HG02884 (cell line): ENCODE measurements around the gene SCUBE1.

Source experiments
- ATAC-seq: cut with Tn5 transposase; IDR thresholded peaks from one replicate; pipeline ENCODE4 v1.9.1; 2021; ENCODE audit warnings: mild to moderate bottlenecking, moderate library complexity; ENCODE audit not compliant: unreplicated experiment

Gene SCUBE1

GRCh38 chr22:43226377-43227238 lies 116.6 kb downstream of the SCUBE1 start:
- ATAC-seq, result no peak

DNA sequence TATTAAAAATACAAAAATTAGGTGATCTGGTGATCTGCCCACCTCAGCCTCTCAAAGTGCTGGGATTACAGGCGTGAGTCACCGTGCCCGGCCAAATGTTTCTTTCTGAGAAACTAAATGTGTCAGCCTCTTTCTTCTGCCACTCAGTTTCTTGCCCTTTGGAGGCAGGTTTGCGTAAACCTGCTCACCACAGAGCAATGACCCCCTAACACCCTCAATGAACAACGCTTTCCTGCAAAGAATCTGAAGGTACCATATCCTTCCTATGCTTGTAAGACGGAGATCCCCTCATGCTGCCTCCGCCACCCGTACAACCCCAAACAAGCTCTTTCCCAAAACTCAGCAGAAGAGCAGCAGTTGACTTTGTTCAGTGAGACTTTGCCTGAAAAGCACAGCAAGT lies 117.6 kb downstream of the SCUBE1 start:
- ATAC-seq, result no peak

DNA sequence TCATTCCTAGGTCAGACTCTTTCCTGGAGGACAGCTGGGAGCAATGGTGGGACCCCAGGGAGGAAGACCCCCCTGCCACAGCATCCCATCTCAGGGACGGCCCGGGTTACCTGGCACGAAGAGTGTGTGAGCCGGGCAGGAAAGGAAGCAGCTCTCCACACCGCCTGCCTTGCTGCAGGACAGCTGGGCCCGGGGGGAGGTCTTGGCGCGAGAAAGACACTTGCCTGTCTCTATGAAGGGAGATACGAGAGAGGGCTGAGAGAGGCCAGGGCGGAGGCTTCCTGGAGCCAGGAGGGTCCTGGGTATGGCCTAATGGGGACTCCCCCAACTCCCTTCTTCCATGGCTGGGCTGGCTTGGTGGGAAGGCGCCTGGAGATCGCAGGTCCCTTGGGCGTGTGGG lies 120.2 kb downstream of the SCUBE1 start:
- no peak for ATAC-seq

- no peak for ATAC-seq
These were observed 120.9 kb downstream of the SCUBE1 start for GRCh38 chr22:43222262-43222661.

- no peak for ATAC-seq
These were observed 122.4 kb downstream of the SCUBE1 start for GRCh38 chr22:43220625-43221380.

DNA sequence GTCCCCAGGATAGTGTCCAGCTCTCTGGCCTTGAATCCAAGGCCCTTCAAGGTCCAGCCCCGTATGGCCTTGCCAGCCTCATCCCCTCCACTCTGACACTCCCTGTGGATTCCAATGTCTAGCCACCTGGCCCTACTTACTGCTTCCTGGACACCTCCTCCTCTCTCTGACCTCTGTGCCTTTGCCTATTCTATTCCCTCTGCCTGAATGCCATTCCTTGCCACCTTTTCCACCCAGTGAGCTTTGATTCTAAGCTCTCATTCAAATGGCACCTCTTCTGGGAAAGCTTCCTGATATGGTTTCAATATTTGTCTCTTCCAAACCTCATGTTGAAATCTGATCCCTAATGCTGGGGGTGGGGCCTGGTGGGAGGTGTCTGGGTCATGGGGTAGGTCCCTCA lies 124.4 kb downstream of the SCUBE1 start:
- no peak for ATAC-seq

DNA sequence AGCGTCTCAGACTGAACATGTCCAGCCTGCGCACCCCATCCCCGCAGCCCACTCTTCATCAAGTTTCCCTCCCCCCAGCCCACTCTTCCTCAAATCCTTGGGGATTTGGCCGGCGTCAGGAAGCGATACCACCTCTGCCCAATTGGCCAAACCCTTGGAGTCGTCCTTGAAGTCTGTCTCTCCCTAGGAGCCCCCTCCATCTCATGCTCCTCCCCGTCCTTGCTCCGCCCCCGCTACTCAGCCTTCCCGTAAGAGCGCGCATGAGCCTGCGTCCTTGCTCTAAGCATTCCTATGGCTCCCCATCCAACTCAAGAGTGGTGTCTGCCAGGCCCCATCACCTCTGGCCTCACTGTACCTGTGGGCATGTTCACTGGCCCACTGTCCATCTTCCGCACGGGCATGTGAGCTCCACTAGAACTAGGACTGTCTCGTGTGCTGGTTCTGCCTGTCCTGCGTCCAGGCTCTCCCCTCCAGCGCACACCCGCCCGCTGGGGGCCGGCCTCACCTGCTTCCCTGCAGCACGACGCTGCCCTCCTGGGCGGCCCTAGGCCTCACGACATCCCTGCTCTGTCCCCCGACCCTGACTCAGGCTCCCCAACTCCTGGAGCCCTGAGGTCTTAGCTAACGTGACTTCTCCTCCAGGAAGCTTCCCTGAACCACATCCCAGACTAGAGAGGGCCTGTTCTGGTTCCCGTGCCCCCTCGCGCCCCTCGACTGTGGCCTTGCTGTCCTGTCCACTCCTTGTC lies 125.7 kb downstream of the SCUBE1 start:
- ATAC-seq, result no peak

DNA sequence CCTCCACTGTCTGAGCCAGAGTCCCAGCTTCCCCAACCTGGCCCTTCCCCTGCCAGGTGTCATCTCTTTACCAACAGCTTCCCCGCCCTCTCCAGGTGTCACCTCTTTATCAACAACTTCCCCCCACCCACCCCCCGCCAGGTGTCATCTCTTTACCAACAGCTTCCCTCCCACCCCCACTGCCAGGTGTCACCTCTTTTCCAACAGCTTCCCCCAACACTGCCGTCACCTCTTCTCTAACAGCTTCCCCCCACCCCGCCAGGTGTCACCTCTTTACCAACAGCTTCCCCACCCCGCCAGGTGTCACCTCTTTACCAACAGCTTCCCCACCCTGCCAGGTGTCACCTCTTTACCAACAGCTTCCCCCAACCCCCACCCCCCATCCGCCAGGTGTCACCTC lies 126.4 kb downstream of the SCUBE1 start:
- no peak for ATAC-seq

- ATAC-seq, result no peak
These were observed 129.2 kb downstream of the SCUBE1 start for GRCh38 chr22:43213962-43214361.

DNA sequence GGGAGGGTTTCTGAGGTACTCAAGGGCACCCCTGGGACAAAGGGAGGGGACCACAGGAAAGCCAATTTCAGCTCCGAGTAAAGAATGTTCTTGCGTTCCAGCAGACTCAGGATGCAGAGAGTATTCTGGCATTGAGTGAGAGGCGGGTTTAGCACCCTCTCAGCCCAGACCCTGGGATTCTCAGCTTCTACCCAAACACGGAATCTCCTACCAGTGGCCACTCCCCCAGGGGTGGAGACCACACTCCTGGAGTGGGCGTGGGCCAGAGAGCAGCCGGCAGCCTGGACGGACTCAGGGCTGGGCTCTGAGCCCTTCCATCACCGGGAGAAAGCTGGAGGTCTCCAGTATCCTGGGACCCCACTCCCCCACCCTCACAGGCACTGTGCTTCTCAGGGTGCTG lies 130.1 kb downstream of the SCUBE1 start:
- no peak for ATAC-seq

DNA sequence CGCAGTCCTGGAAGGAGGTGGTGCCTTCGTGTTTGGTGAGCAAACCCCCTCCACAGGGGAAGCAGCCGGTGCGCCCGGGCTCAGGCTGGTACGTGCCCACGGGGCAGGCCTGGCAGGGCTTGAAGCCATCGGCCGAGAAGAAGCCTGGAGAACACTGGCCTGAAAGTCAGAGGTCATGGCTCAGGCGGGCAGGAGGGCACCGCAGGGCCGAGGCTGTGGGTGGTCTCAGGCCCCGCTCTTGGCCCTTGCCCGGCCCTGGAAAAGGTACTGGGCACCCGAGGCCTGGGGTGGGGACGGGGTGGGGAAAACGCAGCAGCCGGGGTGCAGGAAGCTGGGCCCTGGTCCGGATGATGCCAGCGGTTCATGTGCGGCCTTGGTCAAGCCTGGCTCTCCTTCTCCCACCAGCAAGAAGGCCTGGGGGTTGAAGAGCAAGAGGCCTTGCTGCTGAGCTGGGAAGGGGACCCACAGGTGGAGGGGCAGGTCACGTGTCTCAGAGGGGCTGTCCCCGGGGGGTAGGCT lies 130.7 kb downstream of the SCUBE1 start:
- no peak for ATAC-seq

DNA sequence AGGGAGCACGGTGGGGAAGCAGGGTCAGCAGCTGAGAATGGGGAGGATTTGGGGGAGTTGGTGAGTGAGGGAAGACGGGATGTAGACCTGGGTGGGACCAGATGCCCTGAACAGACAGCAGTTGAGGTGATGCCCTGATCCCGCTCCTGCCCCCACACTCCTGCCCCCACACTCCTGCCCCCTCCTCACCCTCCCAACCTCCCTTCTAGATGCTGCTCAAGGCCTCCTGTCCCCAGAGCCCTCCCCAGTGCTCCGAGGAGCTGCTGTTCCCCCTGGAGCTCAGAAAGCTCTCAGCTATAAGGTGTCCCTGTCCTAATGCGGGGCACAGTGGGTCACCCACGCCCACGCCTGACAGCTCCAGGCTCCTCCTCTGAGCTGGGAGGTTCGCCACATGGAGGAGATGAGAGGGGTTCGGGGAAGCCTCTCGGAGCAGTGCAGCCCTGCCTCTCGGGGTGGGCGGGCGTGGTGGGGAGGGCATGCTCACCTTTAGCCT lies 131.2 kb downstream of the SCUBE1 start:
- no peak for ATAC-seq

- ATAC-seq, result no peak
These were observed 132.3 kb downstream of the SCUBE1 start for GRCh38 chr22:43210631-43211515.

DNA sequence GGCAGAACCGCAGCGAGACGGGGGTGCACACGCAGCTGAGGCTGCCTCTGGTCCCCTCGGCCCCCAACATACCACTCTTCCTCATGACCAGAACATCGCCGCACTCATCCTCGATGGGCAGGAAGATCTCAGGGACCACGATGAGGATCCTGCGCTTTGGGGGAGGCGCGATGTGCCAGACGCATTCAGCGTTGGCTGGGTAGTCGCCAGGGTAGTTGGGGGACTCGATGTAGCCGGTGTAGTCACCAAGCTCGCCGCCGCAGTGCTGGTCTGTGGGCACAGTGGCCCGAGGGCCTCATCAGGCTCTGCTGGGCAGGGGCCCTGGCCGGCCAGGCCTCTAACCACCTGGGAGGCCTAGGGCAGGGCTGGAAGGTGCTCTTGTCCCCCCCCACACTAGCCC lies 133.2 kb downstream of the SCUBE1 start:
- no peak for ATAC-seq

GRCh38 chr22:43209523-43209890 lies 133.7 kb downstream of the SCUBE1 start:
- no peak for ATAC-seq

DNA sequence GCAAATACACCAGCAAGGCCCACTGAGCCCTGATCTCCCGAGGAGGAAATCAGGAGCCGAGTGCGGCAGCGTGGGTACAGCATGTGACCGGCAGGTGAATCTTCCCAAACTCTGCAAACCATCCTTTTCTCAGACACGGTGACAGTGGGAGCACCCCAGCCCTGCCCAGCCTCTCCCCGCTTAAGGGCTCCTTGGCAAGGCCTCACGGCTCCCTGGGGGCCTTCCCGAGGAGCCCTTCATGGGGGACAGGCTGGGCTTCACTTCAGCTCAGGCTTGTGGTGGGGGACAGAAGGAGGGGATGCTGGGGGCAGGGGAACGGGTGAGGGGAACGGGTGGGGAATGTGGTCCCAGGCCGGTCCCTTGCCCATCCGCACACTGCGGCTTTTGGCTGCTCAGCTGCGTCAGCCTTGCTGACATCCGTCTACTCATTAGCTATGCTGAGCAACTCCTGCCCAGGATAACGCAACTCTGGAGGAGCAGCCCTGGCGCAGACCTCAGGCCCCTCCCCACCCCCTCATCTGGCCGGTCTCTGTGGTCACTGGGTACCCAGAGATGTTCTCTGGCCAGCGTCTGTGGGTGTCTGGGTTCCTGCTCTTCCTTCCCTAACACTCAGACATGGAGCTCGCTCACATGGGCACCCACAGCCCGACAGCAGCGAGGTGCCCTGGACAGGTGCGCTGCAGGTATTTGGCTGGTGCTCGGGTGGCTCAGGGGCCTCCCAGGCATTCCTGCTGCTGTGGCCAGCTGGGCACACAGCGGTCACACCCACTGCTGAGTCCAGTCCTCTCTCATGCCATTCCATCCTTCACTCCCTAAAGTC lies 134.3 kb downstream of the SCUBE1 start:
- no peak for ATAC-seq

- ATAC-seq, result no peak
These were observed 135.1 kb downstream of the SCUBE1 start for GRCh38 chr22:43207849-43208702.

- ATAC-seq, result no peak
These were observed 135.8 kb downstream of the SCUBE1 start for GRCh38 chr22:43207386-43207785.
